ENCODE measurements around the gene FAM50B. TPM values are rescaled to one million over a fixed set of nuclear protein-coding genes. Genes with fewer than 3 reads are reported as not detected.

The FAM50B gene, protein sequence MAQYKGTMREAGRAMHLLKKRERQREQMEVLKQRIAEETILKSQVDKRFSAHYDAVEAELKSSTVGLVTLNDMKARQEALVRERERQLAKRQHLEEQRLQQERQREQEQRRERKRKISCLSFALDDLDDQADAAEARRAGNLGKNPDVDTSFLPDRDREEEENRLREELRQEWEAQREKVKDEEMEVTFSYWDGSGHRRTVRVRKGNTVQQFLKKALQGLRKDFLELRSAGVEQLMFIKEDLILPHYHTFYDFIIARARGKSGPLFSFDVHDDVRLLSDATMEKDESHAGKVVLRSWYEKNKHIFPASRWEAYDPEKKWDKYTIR
- 4.4 and 6.1 TPM in 2 replicates for total RNA-seq

DNA sequence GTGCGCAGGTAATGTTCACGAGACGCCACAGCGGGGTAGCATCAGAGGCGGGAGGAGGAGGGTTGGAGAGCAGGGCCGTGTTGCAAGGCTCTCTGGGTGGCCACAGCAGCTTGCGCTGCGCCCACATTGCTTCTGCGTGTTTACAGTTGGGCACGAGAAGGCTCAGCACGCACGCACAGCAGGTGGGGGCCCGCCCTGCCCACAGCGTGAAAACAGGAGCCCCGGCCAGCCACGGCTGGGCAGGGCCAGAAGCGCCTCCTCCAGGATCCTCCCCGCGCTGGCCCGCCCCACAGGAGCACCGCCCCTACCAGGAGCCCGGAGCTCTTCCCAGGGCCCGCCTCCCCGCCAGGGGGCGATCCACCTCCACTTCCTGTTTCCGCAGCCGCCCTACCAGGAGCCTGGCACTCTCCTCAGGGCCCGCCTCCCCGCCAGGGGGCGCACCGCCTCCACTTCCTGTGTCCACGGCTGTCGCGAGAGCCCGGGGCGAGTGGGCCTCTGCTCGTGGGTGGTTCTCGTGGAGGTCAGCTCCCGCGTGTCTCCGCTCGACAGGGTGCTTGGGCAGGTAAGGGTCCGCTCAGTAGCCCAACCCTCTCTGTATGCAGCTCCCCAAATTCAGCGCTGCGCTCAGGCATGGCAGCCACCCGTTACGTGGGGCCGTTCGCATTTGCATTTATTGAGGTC lies at the start of gene FAM50B:
TSS of gene FAM50B (plus strand) at position 449 of the 681 bp plus-strand sequence. CDS start 439 bp downstream, outside the sequence.
- peak; percentile 67 to 89 for DNase-seq (ENCODE audit: low read depth in 2 of 2)

DNA sequence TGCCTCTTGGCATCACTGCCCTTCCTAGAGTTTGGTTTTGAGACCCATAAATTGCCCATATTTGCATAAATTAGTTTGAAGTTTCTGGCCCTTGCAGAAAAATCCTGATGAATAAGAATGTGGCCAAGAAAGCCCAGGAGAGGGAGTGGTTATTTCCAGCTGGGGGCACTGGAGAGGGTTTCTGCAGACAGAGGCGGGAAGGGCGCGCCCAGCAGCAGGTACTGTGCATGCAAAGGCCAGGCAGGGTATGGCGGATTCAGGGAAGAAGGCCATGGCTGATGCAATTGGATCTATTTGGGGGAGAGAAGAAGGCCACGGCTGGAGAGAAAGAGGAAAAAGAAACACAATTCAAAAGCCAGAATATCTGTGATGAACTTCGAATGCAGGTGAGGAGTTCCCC lies 49.5 kb upstream of the FAM50B start:
- DNase-seq (ENCODE audit: low read depth in 2 of 2) = no peak

DNA sequence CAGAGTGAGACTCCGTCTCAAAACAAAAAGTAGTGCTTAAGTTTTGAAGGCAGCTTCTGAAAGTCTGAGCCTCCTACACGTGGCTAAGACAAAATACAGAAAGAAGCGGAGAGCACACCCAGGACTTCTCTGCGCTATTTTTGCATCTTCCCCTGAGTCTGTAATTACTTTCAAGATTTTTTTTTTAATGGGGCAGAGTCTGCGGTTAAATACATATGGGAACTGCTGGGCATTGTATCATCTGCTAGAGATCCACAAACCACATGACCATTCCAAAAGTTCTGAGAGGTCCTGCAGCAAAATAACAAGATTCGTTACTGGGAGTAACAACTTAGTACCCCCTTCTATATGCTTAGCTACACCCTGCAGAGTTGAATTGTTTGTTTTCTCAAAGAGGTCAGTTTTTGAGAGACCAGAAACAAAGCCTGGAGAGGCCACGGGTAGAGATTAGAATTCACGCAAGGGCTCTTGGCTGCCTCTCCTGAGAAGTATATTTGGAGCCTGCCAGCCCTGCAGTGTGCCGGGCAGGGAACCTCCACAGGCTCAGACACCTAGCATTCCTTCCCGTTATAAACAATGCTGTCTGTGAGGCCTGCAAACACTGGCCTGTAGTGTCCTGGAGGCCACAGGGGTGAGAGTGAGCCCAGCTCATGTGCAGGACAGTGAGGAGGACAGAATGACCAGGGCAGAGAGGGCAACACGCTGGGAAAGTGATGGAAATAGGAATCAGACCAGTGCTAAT lies 48.2 kb upstream of the FAM50B start:
- DNase-seq (ENCODE audit: low read depth in 2 of 2) = no peak

DNA sequence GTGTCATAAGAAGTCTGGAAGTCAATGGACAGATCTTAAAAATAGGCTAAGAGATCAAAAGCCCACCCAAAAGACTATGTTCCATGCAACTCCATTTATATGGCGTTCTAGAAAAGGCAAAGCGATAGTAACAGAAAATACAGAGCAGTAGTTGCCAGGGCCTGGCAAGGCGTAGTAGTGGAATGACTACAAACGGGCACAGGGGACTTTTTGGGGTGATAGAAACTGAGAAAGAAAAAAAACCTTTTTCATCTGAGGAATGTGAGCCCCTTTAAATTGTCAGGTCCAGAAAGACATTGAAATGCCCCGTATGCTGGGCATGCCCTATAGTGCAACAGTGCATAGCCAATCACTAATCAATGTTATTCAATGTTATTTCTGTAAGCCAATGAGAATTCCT lies 47.2 kb upstream of the FAM50B start:
- no peak for DNase-seq (ENCODE audit: low read depth in 2 of 2)

DNA sequence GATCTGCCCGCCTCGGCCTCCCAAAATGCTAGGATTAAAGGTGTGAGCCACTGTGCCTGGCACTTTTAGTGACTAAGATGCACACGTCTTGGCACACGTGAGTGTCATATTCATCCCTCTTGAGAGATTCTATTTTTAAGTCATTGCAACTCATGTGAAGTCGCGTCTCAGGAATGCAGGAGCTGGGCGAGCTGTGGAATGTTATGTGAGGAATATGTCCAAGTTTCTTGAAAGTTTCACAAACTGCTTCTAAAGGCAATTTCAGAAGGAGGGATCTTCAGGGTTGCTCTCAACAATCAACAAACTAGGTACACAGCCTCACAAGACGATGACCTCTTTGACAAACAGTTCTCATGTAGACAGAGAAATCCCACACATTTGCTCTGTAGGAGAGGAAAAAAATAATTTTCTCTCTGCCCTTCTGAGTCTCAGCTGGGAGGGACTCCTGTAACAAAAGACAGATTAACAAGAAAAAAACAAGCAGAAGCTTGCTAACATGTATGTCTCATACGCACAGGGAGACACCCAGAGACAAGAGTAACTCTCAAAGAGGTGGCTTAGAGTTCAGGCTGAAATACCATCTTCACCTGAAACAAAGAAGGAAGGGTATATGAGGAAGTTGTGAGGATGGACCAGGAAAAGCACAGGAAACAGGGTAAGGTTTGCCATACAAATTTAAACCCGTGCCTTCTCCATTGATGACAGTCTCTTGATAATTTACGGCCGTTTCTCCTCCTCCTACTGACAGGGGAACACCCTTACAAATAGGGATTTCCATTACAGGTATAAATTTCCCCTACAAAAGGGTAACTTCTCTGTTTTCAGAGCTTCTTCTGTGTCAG lies 45.3 kb upstream of the FAM50B start:
- DNase-seq (ENCODE audit: low read depth in 2 of 2) = peak in 1 of 2 donors; percentile 73

DNA sequence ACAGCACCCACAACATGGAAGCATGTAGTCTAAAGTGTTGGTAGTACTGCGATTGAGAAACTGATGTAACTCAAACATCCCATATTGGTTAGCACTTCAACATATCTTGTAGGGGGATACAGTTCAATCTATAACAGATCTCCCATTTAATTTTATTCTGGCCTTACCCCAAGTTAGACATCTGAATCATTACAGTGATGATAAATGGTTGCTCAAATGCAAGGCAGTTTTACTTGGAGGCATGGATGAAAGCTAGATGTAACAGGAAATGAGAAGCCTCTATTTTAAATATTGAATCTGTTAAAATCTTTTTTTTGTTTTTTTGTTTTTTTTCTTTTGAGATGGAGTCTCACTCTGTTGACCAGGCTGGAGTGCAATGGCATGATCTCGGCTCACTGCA lies 44.2 kb upstream of the FAM50B start:
- DNase-seq (ENCODE audit: low read depth in 2 of 2) = no peak

DNA sequence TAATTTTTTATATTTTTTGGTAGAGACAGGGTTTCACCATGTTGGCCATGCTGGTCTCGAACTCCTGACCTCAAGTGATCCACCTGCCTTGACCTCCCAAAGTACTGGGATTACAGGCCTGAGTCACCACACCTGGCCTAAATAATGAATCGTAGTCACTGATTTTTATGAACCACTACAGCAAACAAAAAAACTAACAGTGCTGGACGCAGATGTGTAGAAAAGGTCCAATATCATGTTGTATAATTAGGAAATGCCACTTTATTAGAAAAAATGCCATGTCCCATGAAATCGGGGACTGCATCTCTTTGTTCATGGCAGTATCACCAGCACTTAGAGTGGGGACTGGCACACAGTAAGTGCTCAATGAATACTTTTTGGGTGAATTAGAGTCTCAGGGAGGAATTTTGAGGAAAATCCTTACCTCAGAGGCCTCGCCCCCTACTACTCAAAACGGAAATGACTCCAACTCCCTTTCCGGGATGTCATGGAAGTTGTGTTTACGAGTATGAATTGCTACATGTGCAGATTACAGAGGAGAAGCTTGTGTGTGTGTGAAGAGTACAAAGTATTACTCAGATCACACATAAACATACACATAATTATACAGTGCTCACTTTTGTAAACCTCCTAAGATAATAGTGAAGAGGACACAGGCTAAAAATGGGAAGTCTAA lies 43.6 kb upstream of the FAM50B start:
- peak; percentile 84 to 94 for DNase-seq (ENCODE audit: low read depth in 2 of 2)

DNA sequence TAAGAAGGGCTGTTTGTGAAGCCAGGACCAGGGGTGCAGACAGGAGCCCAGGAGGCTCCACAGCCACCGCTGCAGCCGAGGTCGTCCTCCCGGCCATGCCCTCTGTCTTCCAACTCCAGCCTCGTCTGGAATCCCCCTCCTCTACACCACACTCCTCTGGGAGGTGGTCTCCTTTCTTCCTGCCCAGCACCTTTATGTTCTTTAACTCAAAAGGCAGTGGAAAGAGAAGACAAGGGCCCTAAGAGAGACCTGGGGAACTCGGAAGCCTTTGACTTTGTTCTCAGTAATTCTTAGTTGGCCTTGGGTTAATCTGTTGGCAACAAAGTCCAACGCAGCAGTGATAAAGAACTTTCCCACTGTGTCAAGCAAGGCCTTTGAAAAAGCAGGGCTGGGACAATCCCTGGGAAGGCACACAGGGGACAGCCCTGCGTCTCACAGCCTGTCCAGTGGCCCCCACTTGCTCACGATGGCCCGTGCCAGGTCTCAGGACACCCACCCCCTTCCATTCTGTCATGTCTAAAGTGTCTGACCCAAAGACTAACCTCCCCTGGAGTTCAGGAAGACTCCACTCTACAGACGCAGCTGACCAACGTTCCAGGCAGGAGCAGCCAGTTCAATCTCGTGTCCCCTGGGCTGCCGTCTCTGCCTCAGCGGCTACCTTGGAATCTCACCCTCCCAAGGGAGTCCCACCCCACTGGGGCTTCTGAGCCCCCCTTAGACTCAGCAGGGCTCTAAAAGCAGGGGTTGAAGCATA lies 42.8 kb upstream of the FAM50B start:
- no peak for DNase-seq (ENCODE audit: low read depth in 2 of 2)

DNA sequence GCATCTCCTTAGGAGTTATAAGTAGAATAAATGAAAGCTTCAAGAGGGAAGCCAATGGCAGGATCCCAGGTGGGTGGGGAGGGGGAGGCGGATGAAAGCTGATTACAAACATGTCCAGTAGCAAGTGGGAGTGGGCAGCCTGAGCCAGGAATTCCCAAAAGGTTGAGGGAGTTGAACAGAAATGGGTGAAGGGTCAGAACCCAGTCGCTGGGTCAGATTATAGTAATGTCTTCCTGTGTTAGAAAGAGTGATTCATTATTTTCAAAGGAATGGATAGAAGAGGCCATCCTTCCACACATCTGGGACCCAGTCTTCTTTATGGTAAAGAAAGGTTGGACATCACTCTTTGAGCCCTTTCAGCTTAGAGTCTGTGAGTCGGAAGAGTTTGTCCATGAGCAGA lies 41.0 kb upstream of the FAM50B start:
- DNase-seq (ENCODE audit: low read depth in 2 of 2) = peak in 1 of 2 donors; percentile 57

DNA sequence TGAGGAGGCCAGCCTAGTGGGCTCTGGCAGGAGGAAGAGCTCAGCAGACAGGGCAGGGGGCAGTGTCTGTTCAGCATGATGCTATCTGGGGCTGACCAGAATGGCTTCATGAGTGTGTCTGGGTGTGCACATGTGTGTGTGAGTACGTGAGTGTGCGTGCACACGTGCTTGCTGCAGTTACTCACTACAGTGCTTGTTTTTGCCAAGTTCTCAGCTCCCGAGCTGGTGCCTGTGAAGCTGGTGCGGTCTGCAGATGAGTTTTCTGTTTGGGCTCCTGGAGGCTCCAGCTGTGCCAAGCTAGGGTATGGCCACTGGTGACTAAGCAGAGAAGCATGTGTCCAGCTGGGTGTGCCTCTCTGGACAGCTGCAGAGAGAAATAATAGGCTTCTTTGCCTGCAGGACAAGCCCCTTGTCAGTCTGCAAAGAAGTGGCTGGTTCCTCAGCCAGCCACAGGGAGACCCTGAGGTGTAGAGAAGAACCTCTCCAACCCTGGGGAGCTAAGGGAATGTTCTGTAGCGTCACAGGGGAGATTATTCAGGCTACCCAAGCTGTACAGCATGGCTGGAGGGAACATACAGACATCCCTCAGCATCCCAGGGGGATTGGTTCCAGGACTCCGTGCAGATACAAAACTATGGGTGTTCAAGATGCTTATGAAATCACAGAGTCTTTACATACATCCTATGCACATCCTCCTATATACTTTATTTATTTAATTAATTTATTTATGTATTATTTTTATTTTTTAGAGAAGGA lies 40.2 kb upstream of the FAM50B start:
- peak; percentile 70 to 88 for DNase-seq (ENCODE audit: low read depth in 2 of 2)

DNA sequence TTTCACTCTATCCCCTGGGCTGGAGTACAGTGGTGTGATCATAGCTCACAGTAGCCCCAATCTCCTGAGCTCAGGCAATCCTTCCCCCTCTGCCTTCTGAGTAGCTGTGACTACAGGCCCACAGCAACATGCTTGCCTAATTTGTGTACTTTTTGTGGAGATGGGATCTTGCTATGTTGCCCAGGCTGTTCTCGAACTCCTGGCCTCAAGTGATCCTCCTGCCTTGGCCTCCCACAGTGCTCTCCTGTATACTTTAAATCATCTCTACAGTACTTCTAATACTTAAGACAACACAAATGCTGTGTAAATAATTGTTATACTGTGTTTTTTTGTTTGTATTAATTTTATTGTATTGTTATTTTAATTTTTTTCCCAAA lies 39.7 kb upstream of the FAM50B start:
- no peak for DNase-seq (ENCODE audit: low read depth in 2 of 2)

DNA sequence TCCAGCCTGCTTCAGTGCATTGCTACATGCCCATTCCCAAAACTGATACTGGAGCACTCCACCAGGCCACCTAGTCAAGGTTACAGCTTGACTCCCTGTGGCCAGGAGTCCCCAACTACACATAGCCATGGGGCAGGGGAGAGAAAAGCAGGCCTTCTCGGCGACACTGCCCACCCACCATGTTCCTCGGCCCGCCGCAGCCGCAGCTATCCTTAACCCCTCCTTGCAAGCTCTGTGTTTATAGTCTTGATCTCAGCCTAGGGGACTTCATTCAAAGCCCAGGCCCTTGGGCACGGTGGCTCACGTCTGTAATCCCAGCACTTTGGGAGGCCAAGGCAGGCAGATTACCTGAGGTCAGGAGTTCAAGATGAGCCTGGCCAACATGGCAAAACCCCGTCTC lies 39.2 kb upstream of the FAM50B start:
- no peak for DNase-seq (ENCODE audit: low read depth in 2 of 2)

DNA sequence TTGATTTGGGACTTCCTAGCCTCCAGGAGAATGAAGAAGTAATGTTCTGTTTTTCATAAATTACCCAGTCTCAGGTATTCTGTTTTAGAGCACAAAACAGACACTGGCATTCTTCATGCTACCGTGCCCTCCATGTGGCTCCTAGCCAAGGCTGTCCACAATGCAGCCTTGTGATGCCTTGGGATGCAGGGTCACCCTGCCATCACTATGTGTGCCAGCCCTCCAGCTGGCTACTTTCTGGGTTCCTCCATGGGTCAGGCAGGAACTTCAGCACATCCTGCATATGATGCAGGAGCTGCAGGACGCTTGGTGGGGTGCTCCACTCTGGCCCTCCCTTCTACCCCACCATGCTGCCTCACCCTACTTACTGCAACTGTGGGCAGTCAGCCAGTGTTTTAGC lies 38.0 kb upstream of the FAM50B start:
- DNase-seq (ENCODE audit: low read depth in 2 of 2) = peak in 1 of 2 donors; percentile 28

DNA sequence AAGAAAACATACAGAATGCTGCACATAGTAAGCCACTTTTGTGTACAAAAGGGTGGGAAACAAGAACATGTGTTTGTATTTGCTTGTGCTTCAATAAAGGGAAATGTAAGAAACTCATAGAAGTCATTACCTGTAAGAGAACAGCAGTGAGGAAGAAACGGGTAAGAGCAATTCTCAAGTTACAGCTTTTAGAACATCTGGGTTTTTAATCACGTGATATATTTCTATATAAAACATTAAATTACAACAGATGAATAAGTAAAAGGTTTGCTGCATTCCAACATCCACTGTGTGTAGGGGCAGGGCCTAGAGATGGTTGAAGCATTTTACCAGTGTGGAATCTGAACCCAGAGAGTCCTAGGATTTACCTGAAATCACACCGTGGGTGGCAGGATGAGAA lies 36.6 kb upstream of the FAM50B start:
- DNase-seq (ENCODE audit: low read depth in 2 of 2) = no peak

DNA sequence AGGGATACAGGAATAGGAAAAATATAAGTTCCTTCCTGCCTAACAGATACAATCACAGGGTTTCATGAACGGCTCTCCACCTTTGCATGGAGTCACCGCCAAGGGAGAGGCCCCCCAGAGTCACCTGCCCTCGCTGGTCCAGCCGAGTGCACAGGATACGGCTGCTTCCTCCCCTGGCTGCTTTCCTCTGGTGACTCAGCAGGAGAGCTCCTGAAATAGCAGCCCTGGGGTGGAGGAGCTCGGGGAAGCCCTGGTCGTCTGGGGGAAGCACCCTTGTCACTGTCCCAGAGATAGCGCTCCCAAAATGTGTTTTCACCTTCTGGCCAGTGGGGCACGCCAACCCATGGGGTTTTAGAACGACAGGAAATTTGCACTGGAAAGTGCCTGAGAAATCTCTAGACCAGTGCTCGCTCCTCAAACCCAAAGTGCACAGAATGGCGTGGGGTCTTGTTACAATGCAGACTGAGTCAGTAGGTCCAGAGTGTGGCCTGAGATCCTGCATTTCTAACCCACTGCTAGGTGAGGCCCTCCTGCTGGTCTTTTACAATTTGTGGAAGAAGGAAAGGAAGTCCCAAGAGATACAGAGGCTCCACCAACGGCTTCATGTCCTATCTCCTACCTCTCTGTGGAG lies 35.9 kb upstream of the FAM50B start:
- DNase-seq (ENCODE audit: low read depth in 2 of 2) = peak; percentile 96 to 98

DNA sequence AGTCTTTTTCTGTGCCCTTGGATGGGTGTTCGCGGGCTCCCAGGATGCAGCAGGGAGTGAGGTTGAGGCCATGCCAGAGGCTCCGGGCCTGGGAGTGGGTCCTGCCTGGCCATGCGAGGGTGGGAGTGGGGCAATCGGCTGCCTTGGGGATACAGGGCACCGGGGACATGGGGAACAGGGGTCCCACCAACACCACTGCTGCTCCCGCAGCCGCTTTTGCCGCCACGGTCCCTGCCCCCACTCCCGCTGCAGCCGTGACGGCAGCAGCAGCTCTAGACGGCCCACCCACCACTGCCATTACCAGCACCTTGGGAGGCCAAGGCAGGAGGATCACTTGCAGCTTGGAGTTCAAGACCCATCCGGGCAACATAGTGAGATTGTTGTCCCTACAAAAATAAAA lies 35.3 kb upstream of the FAM50B start:
- no peak for DNase-seq (ENCODE audit: low read depth in 2 of 2)

DNA sequence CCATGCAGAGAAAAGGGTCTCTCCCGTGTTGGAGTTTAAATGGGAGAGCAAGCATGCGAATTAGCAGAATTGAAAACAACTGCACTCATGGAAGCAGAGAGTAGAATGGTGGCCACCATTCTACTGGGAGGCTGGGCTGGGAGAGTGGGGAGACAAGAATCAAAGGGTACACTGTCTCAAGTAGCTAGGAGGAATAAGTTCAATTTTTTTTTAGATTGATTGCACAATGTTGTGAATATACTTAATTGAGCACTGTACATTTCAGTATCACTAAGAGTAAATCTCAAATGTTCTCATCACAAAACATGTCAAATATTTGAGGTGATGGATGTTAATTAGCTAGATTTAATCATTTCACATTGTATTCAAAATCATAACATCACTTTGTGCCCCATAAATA lies 34.6 kb upstream of the FAM50B start:
- no peak for DNase-seq (ENCODE audit: low read depth in 2 of 2)

DNA sequence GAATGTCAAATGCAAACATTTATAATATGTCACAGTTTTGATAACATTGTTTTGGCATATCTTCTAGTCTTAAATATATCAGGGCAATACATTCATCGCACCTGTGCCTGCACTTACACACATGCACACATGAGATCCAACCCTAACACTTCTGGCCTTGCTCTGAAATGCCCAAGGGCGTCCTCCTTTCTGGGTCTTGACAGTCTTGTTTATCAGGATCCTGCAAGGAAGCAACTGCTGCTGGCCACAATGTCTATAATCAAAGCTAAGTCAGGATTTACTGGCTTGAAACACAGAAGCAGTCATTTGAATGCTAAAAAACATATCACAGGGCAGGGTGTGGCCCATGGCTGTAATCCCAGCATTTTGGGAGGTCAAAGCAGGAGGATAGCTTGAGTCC lies 32.9 kb upstream of the FAM50B start:
- no peak for DNase-seq (ENCODE audit: low read depth in 2 of 2)

Data from dermis microvascular lymphatic vessel endothelial cell (primary cell).